Vagina (tissue), 2 donors: Measurements from ENCODE around the gene TMEM43.

Experiments used
- POLR2A ChIP-seq, 2 donors: fragments of 450-650 bp; IDR thresholded peaks; one replicate each; pipeline ENCODE4 v1.6.1; 2017; ENCODE audit warnings: antibody characterized with exemption in 2 of 2, mild to moderate bottlenecking in 2 of 2, moderate library complexity in 2 of 2
- TF ChIP-seq, protein P1 (sequence below), 3 experiments: fragments of 450-650 bp in 2 of 3; fragments of 200-600 bp in 1 of 3; sonication (generic) in 1 of 3; IDR thresholded peaks; one replicate each; pipeline ENCODE4 v1.5.1; 2017 to 2019; ENCODE audit warnings: antibody characterized with exemption in 3 of 3, mild to moderate bottlenecking in 2 of 3, moderate library complexity in 2 of 3

GRCh38 chr3:14125193-14126016 is 553 bp downstream of the TMEM43 start:
- TF ChIP-seq, protein P1, sequence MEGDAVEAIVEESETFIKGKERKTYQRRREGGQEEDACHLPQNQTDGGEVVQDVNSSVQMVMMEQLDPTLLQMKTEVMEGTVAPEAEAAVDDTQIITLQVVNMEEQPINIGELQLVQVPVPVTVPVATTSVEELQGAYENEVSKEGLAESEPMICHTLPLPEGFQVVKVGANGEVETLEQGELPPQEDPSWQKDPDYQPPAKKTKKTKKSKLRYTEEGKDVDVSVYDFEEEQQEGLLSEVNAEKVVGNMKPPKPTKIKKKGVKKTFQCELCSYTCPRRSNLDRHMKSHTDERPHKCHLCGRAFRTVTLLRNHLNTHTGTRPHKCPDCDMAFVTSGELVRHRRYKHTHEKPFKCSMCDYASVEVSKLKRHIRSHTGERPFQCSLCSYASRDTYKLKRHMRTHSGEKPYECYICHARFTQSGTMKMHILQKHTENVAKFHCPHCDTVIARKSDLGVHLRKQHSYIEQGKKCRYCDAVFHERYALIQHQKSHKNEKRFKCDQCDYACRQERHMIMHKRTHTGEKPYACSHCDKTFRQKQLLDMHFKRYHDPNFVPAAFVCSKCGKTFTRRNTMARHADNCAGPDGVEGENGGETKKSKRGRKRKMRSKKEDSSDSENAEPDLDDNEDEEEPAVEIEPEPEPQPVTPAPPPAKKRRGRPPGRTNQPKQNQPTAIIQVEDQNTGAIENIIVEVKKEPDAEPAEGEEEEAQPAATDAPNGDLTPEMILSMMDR (IDR thresholded peaks at IDR 0.05), result no peak
- TF ChIP-seq POLR2A (IDR thresholded peaks at IDR 0.05), result no peak
